Muscle of back (tissue), 11 donors: ENCODE measurements around the gene ZC3H4. TPM values are rescaled to one million over a fixed set of nuclear protein-coding genes. Genes with fewer than 3 reads are reported as not detected.
"Not testable (repeated sequence)": the region's sequence is repeated elsewhere in the genome, so short reads cannot be mapped to it uniquely, and the experiment has no call there.

Source experiments
- DNase-seq, 3 donors: peaks; one replicate each; pipeline versions ENCODE4 v3.0.0 to v3.0.0-alpha.2; 2013
- polyA plus RNA-seq, 10 donors: library from polyadenylated mRNA; unstranded; fragments of 120-200 nt; gene quantifications; one replicate each; pipeline ENCODE4 v1.2.1, GENCODE V29; 2013; ENCODE audit not compliant: insufficient read length in 10 of 10

The ZC3H4 gene
- polyA plus RNA-seq, 10 donors: 22.2 to 31.5 (median 25.2) TPM

DNA sequence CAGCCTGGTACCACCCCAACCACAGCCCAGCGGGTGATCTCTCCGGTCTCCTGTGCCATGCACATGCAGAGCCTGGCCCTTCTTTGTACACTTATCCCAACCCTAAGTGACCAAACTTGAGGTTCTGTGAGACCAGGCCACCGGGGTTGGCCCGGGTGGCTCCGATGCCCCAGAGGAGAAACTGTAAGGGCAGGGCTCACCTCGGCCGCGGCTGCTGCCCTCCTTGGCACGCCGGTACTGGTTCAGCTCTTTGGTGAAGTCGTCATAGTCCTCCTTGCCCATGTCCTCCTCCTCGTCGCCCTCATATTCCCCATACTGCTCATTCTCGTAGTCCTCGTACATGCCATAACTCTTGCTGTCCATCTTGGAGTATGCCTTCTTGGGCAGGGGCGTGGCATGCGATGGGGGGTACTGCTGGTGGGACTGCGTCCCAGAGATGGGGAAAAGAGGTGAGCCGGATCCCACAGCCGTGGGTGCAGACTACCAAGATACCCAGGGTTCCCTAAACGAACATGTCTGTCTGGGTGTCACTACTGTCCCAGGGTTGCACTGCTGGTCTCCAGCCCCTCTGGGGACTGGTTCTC is 23.7 kb downstream of the ZC3H4 start:
- no peak for DNase-seq

GRCh38 chr19:47086280-47086679 is 27.3 kb downstream of the ZC3H4 start:
- no peak for DNase-seq

- no peak for DNase-seq
Observed at GRCh38 chr19:47084879-47085439, 28.6 kb downstream of the ZC3H4 start.

GRCh38 chr19:47082493-47082892 is 31.1 kb downstream of the ZC3H4 start:
- DNase-seq: no peak

DNA sequence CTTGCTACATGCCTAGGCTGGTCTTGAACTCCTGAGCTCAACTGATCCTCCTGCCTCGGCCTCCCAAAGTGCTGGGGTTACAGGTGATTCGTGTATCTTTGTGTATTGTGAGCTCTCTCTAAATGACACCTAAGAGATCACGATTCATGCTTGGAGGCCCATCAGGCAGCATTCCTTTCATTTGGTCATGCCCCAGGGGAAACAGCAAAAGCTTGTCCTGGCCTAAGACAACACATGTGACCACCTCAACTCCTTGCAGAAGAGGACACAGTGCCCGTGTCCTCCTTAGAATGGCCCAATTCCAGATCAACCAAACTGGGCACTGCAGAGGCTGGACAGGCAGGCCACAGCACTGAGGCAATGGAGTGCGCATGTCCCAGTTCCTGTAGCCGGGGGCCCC is 32.5 kb downstream of the ZC3H4 start:
- no peak for DNase-seq

- DNase-seq: not testable (repeated sequence)
Observed at GRCh38 chr19:47078351-47078750, 35.2 kb downstream of the ZC3H4 start.

- DNase-seq: no peak
Observed at GRCh38 chr19:47075941-47076340, 37.6 kb downstream of the ZC3H4 start.

GRCh38 chr19:47075179-47075810 is 38.3 kb downstream of the ZC3H4 start:
- no peak for DNase-seq

DNA sequence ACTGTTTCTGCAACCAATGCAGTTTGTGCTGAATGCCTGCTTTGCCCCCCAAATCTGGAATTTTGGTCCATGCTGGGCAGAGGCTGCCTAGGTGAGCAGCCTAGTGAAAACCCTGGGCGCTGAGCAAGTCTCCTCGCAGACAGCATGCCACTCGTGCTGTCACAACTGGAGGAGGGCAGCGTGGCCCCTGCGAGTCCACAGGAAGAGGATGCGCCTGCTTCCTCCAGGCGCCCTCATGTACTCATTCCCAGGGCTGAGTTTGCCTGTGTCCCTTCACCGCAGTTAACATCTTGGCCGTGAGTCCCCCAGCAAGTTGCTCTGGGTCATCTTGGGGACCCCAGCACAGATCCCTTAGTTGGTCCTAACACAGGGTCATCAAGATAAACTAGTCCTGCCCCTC is 39.0 kb downstream of the ZC3H4 start:
- no peak for DNase-seq

- DNase-seq: no peak
Observed at GRCh38 chr19:47073574-47073973, 40.0 kb downstream of the ZC3H4 start.

DNA sequence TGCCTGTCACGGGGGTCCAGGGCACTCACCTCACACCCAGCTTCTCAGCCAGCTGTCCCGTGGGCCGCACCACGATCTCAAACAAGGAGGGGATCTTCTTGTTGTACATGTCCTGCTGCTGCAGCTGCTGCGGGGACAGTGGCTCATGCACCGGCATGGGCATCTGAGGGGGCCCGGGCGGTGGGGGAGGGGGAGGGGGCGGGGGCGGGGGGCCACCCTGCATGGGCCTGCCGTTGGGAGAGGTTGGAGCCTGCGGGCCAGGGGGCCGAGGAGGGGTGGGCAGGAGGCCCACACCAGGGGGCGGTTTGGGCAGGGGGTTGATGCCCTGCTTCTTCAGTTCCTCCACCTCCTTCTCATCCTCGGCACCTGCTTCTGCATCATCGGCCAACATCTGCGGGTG is 41.3 kb downstream of the ZC3H4 start:
- no peak for DNase-seq

GRCh38 chr19:47071731-47072130 is 41.8 kb downstream of the ZC3H4 start:
- no peak for DNase-seq

DNA sequence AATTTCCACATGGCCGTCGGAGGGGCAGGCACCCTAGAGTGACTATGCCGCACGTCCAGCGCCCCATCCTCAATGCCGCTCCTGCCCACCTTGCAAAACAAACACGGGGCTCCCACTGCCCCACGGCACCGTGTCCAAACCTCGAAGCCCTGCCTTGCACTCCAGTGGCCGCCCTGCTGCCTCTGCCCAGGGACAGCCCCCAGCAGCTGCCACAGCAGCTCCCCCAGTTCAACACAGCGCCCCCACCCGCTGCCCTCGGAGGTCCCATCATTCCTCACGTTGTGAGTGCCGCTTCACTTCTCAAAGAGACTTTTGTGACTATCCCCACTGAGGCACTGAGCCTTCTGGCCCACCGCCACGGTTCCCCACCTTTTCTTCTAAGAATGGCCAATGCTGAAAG is 42.8 kb downstream of the ZC3H4 start:
- DNase-seq: no peak

DNA sequence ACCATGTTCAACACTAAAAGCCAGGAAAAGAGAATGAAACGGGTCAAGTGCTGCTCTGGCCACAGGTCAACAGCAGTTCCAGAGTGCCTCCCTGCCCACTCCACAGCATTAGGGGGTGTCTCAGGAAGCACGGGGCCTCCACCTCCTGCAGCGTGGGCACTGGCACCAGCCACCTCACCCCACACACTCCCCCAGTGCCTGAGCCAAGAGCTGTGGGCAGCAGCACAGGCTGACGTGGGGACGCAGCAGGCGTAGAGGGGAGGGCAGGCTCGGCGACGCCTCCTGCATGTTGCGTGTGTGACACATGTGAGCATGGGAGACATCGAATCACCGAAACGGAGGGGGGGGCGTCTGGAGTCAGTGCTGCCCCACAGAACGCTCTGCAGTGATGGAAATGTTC is 43.8 kb downstream of the ZC3H4 start:
- no peak for DNase-seq

GRCh38 chr19:47068876-47069406 is 44.6 kb downstream of the ZC3H4 start:
- DNase-seq: no peak

GRCh38 chr19:47068246-47068645 is 45.3 kb downstream of the ZC3H4 start:
- no peak for DNase-seq

GRCh38 chr19:47067215-47067847 is 46.2 kb downstream of the ZC3H4 start:
- no peak for DNase-seq

GRCh38 chr19:47066376-47067214 is 47.0 kb downstream of the ZC3H4 start:
- no peak for DNase-seq

DNA sequence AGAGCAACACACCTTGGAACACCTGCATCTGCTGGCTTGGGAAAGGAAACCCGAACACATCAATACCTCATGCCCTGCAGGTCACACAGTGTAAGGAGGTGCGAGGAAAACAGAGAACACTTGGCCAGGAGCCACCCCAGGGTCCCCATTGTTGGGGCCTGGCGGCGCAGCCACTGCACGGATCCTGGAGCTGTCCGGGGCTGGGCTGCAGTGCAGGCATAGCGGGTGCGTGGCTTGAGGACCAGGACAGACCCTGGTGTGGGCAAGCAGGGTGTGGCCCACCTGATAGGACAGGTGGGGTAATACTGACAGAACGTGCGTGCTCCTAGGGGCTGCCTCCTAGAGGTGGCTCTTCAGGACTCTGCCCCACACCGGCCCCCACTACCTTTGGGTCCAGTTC is 48.3 kb downstream of the ZC3H4 start:
- no peak for DNase-seq

DNA sequence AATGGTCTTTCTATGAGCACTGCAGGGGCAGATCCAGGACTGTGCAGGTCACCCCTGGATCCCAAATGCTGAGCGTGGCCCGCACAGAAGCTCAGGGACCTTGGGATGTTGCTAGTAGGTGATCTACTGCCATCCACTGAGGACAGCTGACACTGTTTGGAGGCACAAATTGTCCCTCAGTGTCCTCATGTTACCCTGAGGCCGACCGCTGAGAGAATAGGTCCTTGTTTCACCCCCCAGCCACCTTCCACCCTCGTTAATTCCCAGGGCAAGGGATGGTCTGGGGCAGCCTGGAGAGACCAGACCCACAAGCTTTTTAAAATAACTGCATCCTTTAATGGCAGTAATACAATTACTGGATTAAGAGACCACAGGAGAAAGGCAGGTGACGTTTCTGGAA is 49.7 kb downstream of the ZC3H4 start:
- no peak for DNase-seq

GRCh38 chr19:47058621-47059022 is 55.0 kb downstream of the ZC3H4 start:
- DNase-seq: no peak

DNA sequence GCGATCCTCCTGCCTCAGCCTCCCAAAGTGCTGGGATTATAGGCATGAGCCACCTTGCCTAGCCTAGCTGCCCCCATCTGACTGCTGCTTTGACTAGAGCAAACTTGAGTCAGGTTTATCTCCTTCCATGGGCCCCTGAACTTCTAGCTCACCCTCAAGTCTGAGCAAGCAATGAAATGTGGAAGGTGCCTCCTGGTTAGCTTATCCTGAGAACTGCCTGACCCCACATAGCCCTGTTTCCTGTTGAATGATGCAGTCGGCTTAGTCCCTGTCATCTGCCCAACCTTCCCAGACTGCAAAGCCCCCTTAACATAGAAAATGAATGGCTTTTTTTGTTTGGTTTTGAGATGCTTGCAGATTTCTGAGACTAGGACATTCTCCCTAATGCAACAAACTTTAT is 56.2 kb downstream of the ZC3H4 start:
- DNase-seq: no peak
